HFFc6 (cell line): ENCODE data around the gene MAST4. TPM values are rescaled to one million over a fixed set of nuclear protein-coding genes. Genes with fewer than 3 reads are reported as not detected.
"Not testable (repeated sequence)": the region's sequence is repeated elsewhere in the genome, so short reads cannot be mapped to it uniquely, and the experiment has no call there.

Source experiments
- DNase-seq: peaks from one replicate; pipeline ENCODE4 v3.0.0-alpha.2; 2018
- H3K27ac Mint-ChIP-seq: 2 replicates; pipeline ENCODE4 v1.8.0; 2020; ENCODE audit warnings: mild to moderate bottlenecking, mixed read lengths
- H3K27me3 Mint-ChIP-seq: 2 replicates; pipeline ENCODE4 v1.8.0; 2021; ENCODE audit warnings: mild to moderate bottlenecking, moderate library complexity, mixed read lengths; ENCODE audit not compliant: insufficient read depth
- H3K36me3 Mint-ChIP-seq: 2 replicates; pipeline ENCODE4 v1.8.0; 2021; ENCODE audit warnings: low read depth, mixed read lengths
- H3K4me1 Mint-ChIP-seq: 2 replicates; pipeline ENCODE4 v1.8.0; 2020; ENCODE audit warnings: low read depth, mixed read lengths
- H3K4me3 Mint-ChIP-seq: 2 replicates; pipeline ENCODE4 v1.8.0; 2020; ENCODE audit warnings: mild to moderate bottlenecking, moderate library complexity, mixed read lengths
- H3K9me3 Mint-ChIP-seq: 2 replicates; pipeline ENCODE4 v1.8.0; 2020; ENCODE audit warnings: mild to moderate bottlenecking, mixed read lengths
- CTCF ChIP-seq: fragments of 200-600 bp; sonication (generic); IDR thresholded peaks from 2 replicates; pipeline ENCODE4 v1.5.0; 2021; ENCODE audit warnings: antibody characterized with exemption, mild to moderate bottlenecking
- total RNA-seq, 6 experiments: library from RNA; stranded (reverse); fragmentation: NEBNext Ultra II Directional; extraction: Animal tissue kit (Norgen Biotek cat#: 25700); gene quantifications; 2 replicates in 1 of 6; 3 replicates in 5 of 6; pipeline ENCODE4 v1.2.3, GENCODE V29; 2021

The MAST4 gene
- total RNA-seq, 6 experiments from 2014 or later: 3.0 to 5.6 (median 3.9) TPM

- H3K36me3 Mint-ChIP-seq: no peaks in the 10 kb centered on the region
- H3K27me3 Mint-ChIP-seq: no peaks in the 10 kb centered on the region; the same call in 1 of the 2 replicates
- no peak for DNase-seq
- H3K4me1 Mint-ChIP-seq: peaks cover 8% of the 10 kb centered on the region
- no peaks in the 10 kb centered on the region; the same call in 1 of the 2 replicates for H3K9me3 Mint-ChIP-seq
- no peak for TF ChIP-seq CTCF
- H3K27ac Mint-ChIP-seq: no peak overlapping the region
- H3K4me3 Mint-ChIP-seq: no peak overlapping the region
These were observed 151.4 kb downstream of the MAST4 start for GRCh38 chr5:66747607-66748006.

GRCh38 chr5:66752668-66753067 lies 156.5 kb downstream of the MAST4 start:
- not testable (repeated sequence) for H3K4me3 Mint-ChIP-seq, H3K9me3 Mint-ChIP-seq, DNase-seq, H3K27ac Mint-ChIP-seq, H3K27me3 Mint-ChIP-seq, H3K4me1 Mint-ChIP-seq, H3K36me3 Mint-ChIP-seq

GRCh38 chr5:66757219-66757833 lies 161.1 kb downstream of the MAST4 start:
- Mint-ChIP-seq H3K9me3 (no peaks in the 10 kb centered on the region), H3K36me3 (no peaks in the 10 kb centered on the region), H3K27me3 (peaks cover 5% of the 10 kb centered on the region), H3K4me1 (no peaks in the 10 kb centered on the region), H3K4me3 (no peak overlapping the region), H3K27ac (no peak overlapping the region)
- peak; percentile 37 for DNase-seq
- peak; percentile 74 for TF ChIP-seq CTCF

- no peaks in the 10 kb centered on the region for H3K9me3 Mint-ChIP-seq
These were observed 161.7 kb downstream of the MAST4 start for GRCh38 chr5:66757834-66758371.

GRCh38 chr5:66769030-66769733 lies 173.0 kb downstream of the MAST4 start:
- Mint-ChIP-seq H3K27me3 (peaks cover 3% of the 10 kb centered on the region), H3K9me3 (no peaks in the 10 kb centered on the region), H3K27ac (no peak overlapping the region), H3K4me3 (no peak overlapping the region), H3K36me3 (no peaks in the 10 kb centered on the region), H3K4me1 (no peaks in the 10 kb centered on the region)
- no peak for DNase-seq
- TF ChIP-seq CTCF: no peak

More at GRCh38 chr5:66757834-66758371, 161.7 kb downstream of the MAST4 start:
- Mint-ChIP-seq H3K36me3 (no peaks in the 10 kb centered on the region), H3K27ac (no peak overlapping the region), H3K27me3 (peaks cover 5% of the 10 kb centered on the region), H3K4me3 (no peak overlapping the region), H3K4me1 (no peaks in the 10 kb centered on the region)
- no peak for TF ChIP-seq CTCF
- DNase-seq: no peak
